Mesendoderm (in vitro differentiated cells): ENCODE measurements around the gene ANXA5.

Experiments
- DNase-seq: peaks from one replicate; pipeline ENCODE4 v3.0.0; 2013
- H2AK5ac ChIP-seq: 2 replicates; pipeline ENCODE4 v1.6.1; 2013; ENCODE audit warnings: low read length, inconsistent platforms
- H2BK120ac ChIP-seq: 2 replicates; pipeline ENCODE4 v1.6.1; 2013; ENCODE audit warnings: low read depth, mild to moderate bottlenecking, low read length, moderate library complexity, mixed read lengths
- H2BK15ac ChIP-seq: replicated peaks from 2 replicates; pipeline ENCODE4 v1.6.1; 2013; ENCODE audit warnings: low read depth, mild to moderate bottlenecking, moderate library complexity
- H2BK5ac ChIP-seq: 2 replicates; pipeline ENCODE4 v1.6.1; 2013; ENCODE audit warnings: low read length, inconsistent platforms
- H3K18ac ChIP-seq: 2 replicates; pipeline ENCODE4 v1.6.1; 2013; ENCODE audit warnings: mild to moderate bottlenecking, low read length, mixed read lengths
- H3K23ac ChIP-seq: one replicate; pipeline ENCODE4 v1.6.1; 2013; ENCODE audit warnings: low read length
- H3K27ac ChIP-seq: 2 replicates; pipeline ENCODE4 v1.5.1; 2013; ENCODE audit warnings: low read depth, mild to moderate bottlenecking, inconsistent platforms, low read length, moderate library complexity
- H3K27me3 ChIP-seq: 2 replicates; pipeline ENCODE4 v1.6.1; 2013; ENCODE audit warnings: low read length, control low read depth, mild to moderate bottlenecking, inconsistent platforms; ENCODE audit not compliant: insufficient read depth, poor library complexity
- H3K36me3 ChIP-seq: 2 replicates; pipeline ENCODE4 v1.6.1; 2013; ENCODE audit warnings: low read length, inconsistent platforms; ENCODE audit not compliant: control insufficient read depth, insufficient read depth
- H3K4ac ChIP-seq: one replicate; pipeline ENCODE4 v1.6.1; 2013; ENCODE audit warnings: low read depth, mild to moderate bottlenecking, low read length, moderate library complexity
- H3K4me1 ChIP-seq: 2 replicates; pipeline ENCODE4 v1.6.1; 2013; ENCODE audit warnings: low read depth, low read length, inconsistent platforms; ENCODE audit not compliant: control insufficient read depth
- H3K4me2 ChIP-seq: 2 replicates; pipeline ENCODE4 v1.6.1; 2013; ENCODE audit warnings: low read length
- H3K4me3 ChIP-seq: 2 replicates; pipeline ENCODE4 v1.5.1; 2013; ENCODE audit warnings: mild to moderate bottlenecking, low read length
- H3K56ac ChIP-seq: one replicate; pipeline ENCODE4 v1.6.1; 2013; ENCODE audit warnings: low read length
- H3K79me1 ChIP-seq: 2 replicates; pipeline ENCODE4 v1.6.1; 2013; ENCODE audit warnings: low read length, inconsistent platforms
- H3K79me2 ChIP-seq: 2 replicates; pipeline ENCODE4 v1.6.1; 2013; ENCODE audit warnings: mild to moderate bottlenecking, low read length; ENCODE audit not compliant: control insufficient read depth, insufficient read depth
- H3K9ac ChIP-seq: 2 replicates; pipeline ENCODE4 v1.6.1; 2013; ENCODE audit warnings: low read length, inconsistent platforms
- H4K5ac ChIP-seq: one replicate; pipeline ENCODE4 v1.6.1; 2013; ENCODE audit warnings: low read length
- H4K8ac ChIP-seq: one replicate; pipeline ENCODE4 v1.6.1; 2013; ENCODE audit warnings: low read depth, mild to moderate bottlenecking, control low read depth, low read length, moderate library complexity
- WGBS: extraction: QIAGEN DNeasy Blood & Tissue Kit; methylation state at CpG from one replicate; pipeline ENCODE4 v1.1.7; 2013; ENCODE audit warnings: low lambda C conversion rate, missing lambda C conversion rate; ENCODE audit not compliant: insufficient coverage; ENCODE audit errors: extremely low coverage; 5-methylcytosine and 5-hydroxymethylcytosine counted together

The ANXA5 gene

GRCh38 chr4:121711263-121712000 lies 14.7 kb upstream of the ANXA5 start:
- Histone ChIP-seq H3K23ac (no peak overlapping the region), H3K9ac (no peak overlapping the region), H2BK15ac (no peak overlapping the region), H3K4me1 (peaks cover 7% of the 10 kb centered on the region), H3K27ac (peak overlapping the region; percentile 79), H3K56ac (peak overlapping the region; percentile 76), H3K4ac (no peak overlapping the region), H3K18ac (peak overlapping the region; percentile 20), H3K79me2 (no peaks in the 10 kb centered on the region), H3K79me1 (no peaks in the 10 kb centered on the region), H3K4me2 (peak overlapping the region; percentile 6), H3K36me3 (no peaks in the 10 kb centered on the region), H3K27me3 (no peaks in the 10 kb centered on the region), H2BK5ac (no peak overlapping the region), H2AK5ac (no peak overlapping the region), H4K8ac (no peak overlapping the region), H2BK120ac (no peak overlapping the region), H4K5ac (peak overlapping the region; percentile 34), H3K4me3 (no peak overlapping the region)
- no CpG with 5 or more reads among the region's 18 CpGs for WGBS
- DNase-seq = peak; percentile 98

DNA sequence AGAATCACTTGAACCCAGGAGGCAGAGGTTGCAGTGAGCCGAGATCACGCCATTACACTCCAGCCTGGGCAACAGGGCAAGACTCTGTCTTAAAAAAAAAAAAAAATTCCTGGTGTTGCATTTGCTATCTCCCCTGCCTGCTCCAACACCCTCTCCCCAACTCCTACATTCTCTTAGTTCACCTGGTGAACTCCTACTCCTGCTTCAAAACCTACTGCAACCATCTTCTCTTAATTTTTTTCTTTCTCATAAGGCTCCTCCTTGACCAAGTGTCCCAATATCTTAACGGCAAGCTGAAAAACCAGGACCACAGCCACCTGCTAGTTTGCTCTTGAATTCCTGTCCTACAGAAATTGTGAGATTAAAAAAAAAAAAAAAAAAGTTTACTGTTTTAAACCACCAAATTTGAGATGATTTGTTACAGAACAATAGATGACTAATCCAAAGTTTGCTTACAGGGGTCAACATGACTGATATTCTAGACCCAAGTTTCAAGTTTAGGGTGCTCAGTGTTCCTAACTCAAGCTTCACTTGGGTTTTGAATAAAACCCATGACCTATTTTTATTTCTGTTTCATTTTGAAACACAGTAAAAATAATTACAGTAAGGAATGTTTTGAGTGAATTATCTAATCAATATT lies 13.1 kb upstream of the ANXA5 start:
- Histone ChIP-seq H3K79me2 (no peaks in the 10 kb centered on the region), H3K79me1 (no peaks in the 10 kb centered on the region), H3K4me2 (no peak overlapping the region), H2BK120ac (no peak overlapping the region), H3K27me3 (no peaks in the 10 kb centered on the region), H3K4me1 (peaks cover 7% of the 10 kb centered on the region), H2AK5ac (no peak overlapping the region), H4K5ac (no peak overlapping the region), H3K4me3 (no peak overlapping the region), H3K36me3 (no peaks in the 10 kb centered on the region), H3K56ac (no peak overlapping the region), H2BK5ac (no peak overlapping the region), H3K23ac (no peak overlapping the region), H3K4ac (no peak overlapping the region), H3K9ac (no peak overlapping the region), H3K18ac (no peak overlapping the region), H2BK15ac (no peak overlapping the region), H4K8ac (no peak overlapping the region), H3K27ac (no peak overlapping the region)
- no peak for DNase-seq
- no CpG with 5 or more reads among the region's 3 CpGs for WGBS

- H3K56ac ChIP-seq = no peak overlapping the region
Observed at GRCh38 chr4:121707344-121707743, 10.6 kb upstream of the ANXA5 start.

DNA sequence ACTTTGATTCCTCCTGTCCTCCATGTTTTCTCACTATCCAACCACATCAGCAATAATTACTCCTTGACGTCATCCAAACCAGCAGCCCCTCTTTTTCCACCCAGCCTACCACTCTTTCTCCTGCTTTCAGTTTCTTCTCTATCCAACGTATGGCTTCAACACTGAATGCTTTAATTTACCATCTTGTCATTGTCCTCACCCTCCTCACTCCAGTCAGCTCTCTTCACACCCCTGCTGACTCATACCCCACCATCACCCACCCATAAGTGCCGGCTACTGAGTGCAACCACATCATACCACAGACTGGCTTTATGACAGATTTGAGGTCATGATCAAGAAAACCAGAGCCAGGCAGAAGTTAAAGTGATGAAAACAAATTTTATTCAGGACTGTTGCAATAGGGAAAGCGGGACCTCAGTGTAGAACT lies 9.8 kb upstream of the ANXA5 start:
- no peaks in the 10 kb centered on the region for H3K27me3 ChIP-seq
- no peak overlapping the region for H3K18ac ChIP-seq
- no peak overlapping the region for H3K4me3 ChIP-seq
- H2BK120ac ChIP-seq = no peak overlapping the region
- H4K5ac ChIP-seq = no peak overlapping the region
- H3K4me2 ChIP-seq = no peak overlapping the region
- H3K79me1 ChIP-seq = no peaks in the 10 kb centered on the region
- no peak overlapping the region for H3K9ac ChIP-seq
- H3K27ac ChIP-seq = no peak overlapping the region
- H3K4me1 ChIP-seq = peaks cover 4% of the 10 kb centered on the region
- no peak overlapping the region for H2BK5ac ChIP-seq
- DNase-seq = no peak
- peak overlapping the region; percentile 31 for H2AK5ac ChIP-seq
- H3K56ac ChIP-seq = no peak overlapping the region
- no peaks in the 10 kb centered on the region for H3K36me3 ChIP-seq
- H3K79me2 ChIP-seq = no peaks in the 10 kb centered on the region
- no CpG with 5 or more reads among the region's 4 CpGs for WGBS
- no peak overlapping the region for H4K8ac ChIP-seq
- no peak overlapping the region for H2BK15ac ChIP-seq
- no peak overlapping the region for H3K4ac ChIP-seq
- H3K23ac ChIP-seq = no peak overlapping the region

More at GRCh38 chr4:121707344-121707743, 10.6 kb upstream of the ANXA5 start:
- H3K27me3 ChIP-seq = no peaks in the 10 kb centered on the region
- no peak overlapping the region for H2BK5ac ChIP-seq
- H3K9ac ChIP-seq = no peak overlapping the region
- H2BK15ac ChIP-seq = no peak overlapping the region
- H3K36me3 ChIP-seq = no peaks in the 10 kb centered on the region
- no peak overlapping the region for H4K5ac ChIP-seq
- H3K79me1 ChIP-seq = no peaks in the 10 kb centered on the region
- H3K79me2 ChIP-seq = no peaks in the 10 kb centered on the region
- no peak overlapping the region for H3K23ac ChIP-seq
- H3K4me1 ChIP-seq = peaks cover 5% of the 10 kb centered on the region
- no peak overlapping the region for H3K27ac ChIP-seq
- no peak overlapping the region for H2AK5ac ChIP-seq
- H3K18ac ChIP-seq = peak overlapping the region; percentile 2
- H3K4ac ChIP-seq = no peak overlapping the region
- no peak overlapping the region for H2BK120ac ChIP-seq
- no peak overlapping the region for H3K4me2 ChIP-seq
- no peak overlapping the region for H3K4me3 ChIP-seq
- no peak overlapping the region for H4K8ac ChIP-seq
- DNase-seq = no peak

DNA sequence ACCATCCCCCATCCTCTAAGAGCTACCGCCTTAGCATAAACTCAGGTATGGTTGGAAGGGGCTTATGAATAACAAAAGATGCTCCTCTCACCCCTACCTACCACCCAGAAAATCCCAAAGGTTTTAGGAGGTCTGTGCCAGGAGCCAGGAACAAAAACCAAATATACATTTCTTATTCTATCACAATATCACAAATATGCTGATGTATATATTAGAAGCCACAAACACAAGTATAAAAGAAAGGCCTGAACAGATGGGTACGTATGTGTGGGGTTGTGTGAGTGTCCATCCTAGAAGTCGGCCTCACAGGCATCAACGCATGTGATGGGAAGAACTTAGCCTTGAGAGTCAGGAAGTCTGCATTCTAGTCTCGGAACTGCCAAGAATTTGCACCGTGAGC lies 8.7 kb upstream of the ANXA5 start:
- DNase-seq = no peak
- no peak overlapping the region for H4K5ac ChIP-seq
- H3K36me3 ChIP-seq = no peaks in the 10 kb centered on the region
- H3K27ac ChIP-seq = no peak overlapping the region
- no peak overlapping the region for H2BK120ac ChIP-seq
- no peak overlapping the region for H2AK5ac ChIP-seq
- H3K4me2 ChIP-seq = no peak overlapping the region
- H3K79me2 ChIP-seq = no peaks in the 10 kb centered on the region
- no peak overlapping the region for H3K4me3 ChIP-seq
- H2BK5ac ChIP-seq = no peak overlapping the region
- H3K9ac ChIP-seq = no peak overlapping the region
- H3K18ac ChIP-seq = no peak overlapping the region
- H4K8ac ChIP-seq = no peak overlapping the region
- no peaks in the 10 kb centered on the region for H3K27me3 ChIP-seq
- no peak overlapping the region for H2BK15ac ChIP-seq
- peaks cover 4% of the 10 kb centered on the region for H3K4me1 ChIP-seq
- no CpG with 5 or more reads among the region's 6 CpGs for WGBS
- no peak overlapping the region for H3K56ac ChIP-seq
- H3K4ac ChIP-seq = no peak overlapping the region
- no peaks in the 10 kb centered on the region for H3K79me1 ChIP-seq
- H3K23ac ChIP-seq = no peak overlapping the region
